Hindlimb muscle (tissue), 1 donor: ENCODE data around the gene KIAA1755. TPM values are rescaled to one million over a fixed set of nuclear protein-coding genes. Genes with fewer than 3 reads are reported as not detected.

Experiments used
- DNase-seq: peaks from one replicate; pipeline ENCODE4 v3.0.0-alpha.2; 2013
- polyA plus RNA-seq: library from polyadenylated mRNA; unstranded; fragments of 120-200 nt; gene quantifications from one replicate; pipeline ENCODE4 v1.2.1, GENCODE V29; 2013; ENCODE audit not compliant: insufficient read length

Gene KIAA1755
- polyA plus RNA-seq, 1 donor: 7.0 TPM

GRCh38 chr20:38231531-38232121 is 28.9 kb downstream of the KIAA1755 start:
- peak; percentile 62 for DNase-seq

- DNase-seq: no peak
These were observed 29.5 kb downstream of the KIAA1755 start for GRCh38 chr20:38230957-38231526.

DNA sequence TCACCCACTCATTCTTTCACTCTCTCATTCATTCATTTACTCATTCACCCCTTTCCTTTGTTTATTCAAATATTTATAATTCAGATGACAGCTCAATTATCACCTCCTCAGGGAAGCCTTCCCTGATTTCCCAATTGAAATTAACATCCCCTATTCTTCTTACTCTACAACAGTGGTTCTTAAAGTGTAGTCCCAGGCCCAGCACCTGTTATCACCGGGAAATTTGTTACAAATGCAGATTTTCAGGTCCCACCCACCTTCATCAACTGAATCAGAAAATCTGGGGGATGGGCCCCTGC is 30.3 kb downstream of the KIAA1755 start:
- DNase-seq: no peak

- DNase-seq: no peak
These were observed 30.9 kb downstream of the KIAA1755 start for GRCh38 chr20:38229376-38230252.

DNA sequence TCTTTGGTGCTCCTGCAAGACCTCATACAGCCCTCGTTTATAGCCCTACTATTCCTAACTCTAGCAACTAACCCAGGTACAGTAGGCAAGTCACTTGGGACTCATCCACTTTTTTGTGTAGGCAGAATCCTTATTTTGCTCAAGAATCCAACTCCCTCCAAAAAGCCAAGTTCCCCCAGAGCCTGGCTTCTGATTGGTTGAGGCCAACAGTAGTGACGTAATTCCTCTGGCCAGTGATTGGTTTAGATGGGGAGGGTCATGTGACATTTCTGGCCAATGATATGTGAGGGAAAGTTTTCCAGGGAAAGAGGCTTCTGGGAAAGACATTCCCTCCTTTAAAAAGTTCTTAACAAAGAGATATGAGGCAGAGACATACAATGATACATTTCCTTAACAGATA is 32.1 kb downstream of the KIAA1755 start:
- DNase-seq: no peak

- DNase-seq: no peak
These were observed 32.8 kb downstream of the KIAA1755 start for GRCh38 chr20:38227420-38228360.

- DNase-seq: no peak
These were observed 34.0 kb downstream of the KIAA1755 start for GRCh38 chr20:38226553-38226952.

- DNase-seq: no peak
These were observed 34.7 kb downstream of the KIAA1755 start for GRCh38 chr20:38225900-38226263.

- no peak for DNase-seq
These were observed 35.2 kb downstream of the KIAA1755 start for GRCh38 chr20:38225240-38225899.

DNA sequence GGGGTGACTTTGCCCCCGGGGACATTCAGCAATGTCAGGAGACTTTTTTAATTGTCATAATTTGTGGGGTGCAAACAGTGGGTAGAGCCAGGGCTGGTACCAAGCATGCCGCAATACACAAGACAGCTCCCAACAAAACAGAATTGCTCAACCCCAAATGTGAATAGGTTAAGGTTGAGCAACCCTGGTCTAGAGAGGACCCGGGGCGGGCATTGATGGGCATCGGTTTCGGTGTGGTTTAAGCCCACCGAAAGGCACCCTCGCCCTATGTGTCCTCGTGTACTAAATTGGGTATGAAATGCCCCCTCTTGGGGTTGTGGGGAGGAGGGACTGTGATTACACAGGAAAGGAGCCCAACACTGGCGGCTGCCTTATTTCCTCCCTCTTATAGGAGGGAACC is 36.0 kb downstream of the KIAA1755 start:
- no peak for DNase-seq

- DNase-seq: no peak
These were observed 36.8 kb downstream of the KIAA1755 start for GRCh38 chr20:38223743-38224100.

GRCh38 chr20:38222923-38223742 is 37.4 kb downstream of the KIAA1755 start:
- no peak for DNase-seq

- no peak for DNase-seq
These were observed 38.2 kb downstream of the KIAA1755 start for GRCh38 chr20:38222231-38222922.

DNA sequence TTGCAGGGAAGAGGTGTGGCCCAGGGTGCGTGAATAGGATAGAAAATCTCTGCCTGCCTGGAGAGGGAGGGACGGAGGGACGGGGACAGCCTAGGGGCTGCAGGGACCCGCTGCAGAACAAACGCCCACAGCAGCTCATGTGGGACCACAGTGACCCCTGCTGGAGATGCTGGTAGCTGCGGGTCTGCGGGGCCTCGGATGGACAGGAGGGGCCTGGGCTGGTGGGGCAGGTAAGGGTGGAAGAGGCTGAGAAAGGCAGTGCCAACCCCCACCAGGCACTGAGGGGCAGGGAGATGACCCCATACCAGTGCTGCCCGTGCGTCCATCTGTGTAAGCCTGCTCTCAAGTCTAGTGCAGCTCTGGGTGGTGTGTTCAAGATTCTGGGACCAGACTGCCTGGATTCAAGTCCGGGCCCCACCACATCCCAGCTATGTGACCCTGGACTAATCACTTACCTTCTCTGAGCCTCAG is 39.4 kb downstream of the KIAA1755 start:
- DNase-seq: peak; percentile 66

GRCh38 chr20:38220587-38221118 is 39.9 kb downstream of the KIAA1755 start:
- no peak for DNase-seq

DNA sequence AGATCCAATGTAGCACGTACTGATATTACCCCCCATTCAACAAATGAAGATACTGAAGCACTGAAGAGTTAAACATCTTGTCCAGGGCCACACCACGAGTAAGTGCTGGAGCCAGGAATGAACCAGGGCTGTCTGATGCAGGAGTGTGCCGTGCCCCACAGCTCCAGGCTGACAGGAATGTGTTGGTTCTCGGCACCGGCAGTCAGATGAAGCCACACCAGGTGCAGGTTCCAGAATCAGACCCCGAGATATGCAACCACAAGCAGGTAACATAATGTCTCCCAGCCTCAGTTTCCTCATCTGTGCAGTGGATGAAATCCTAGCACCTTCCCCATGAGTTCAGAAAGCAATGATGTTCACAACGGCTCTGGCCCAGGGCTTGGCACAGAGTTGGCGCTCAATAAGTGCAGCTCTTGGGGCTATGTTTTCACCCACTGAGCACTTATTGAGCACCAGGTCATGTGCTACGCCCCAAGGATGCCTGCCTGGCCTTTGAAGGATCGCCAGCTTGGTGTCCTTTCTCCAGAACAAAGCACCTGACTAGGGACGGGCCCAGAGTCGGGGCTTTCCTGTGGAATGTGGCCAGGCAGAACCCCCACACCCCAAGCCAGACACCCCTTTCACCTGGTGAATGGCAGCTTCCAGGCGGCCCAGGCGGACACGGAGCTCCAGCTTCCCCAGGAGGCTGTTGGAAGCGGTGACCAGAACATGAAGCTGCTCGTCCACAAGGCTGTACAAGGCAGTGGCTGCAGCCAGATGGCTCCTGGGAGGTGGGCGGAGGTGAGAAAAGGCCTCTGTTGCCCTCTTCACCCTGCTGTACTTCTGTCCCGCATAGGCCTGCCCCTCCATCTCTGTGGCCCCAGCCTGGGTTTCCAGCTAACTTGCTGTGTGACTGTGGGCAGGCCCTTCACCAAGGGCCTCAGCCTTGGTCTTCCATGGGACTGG is 41.3 kb downstream of the KIAA1755 start:
- no peak for DNase-seq

GRCh38 chr20:38218566-38218885 is 42.0 kb downstream of the KIAA1755 start:
- DNase-seq: no peak

GRCh38 chr20:38217791-38218565 is 42.6 kb downstream of the KIAA1755 start:
- no peak for DNase-seq
